Suprapubic skin (tissue), 4 donors: Measurements from ENCODE around the gene DLX2.

Experiments used
- EP300 ChIP-seq: sonication (generic); formaldehyde crosslinking; IDR thresholded peaks from one replicate; pipeline ENCODE4 v1.6.1; 2017; ENCODE audit warnings: antibody characterized with exemption
- POLR2AphosphoS5 ChIP-seq, 3 donors: sonication (generic); formaldehyde crosslinking; IDR thresholded peaks; one replicate each; pipeline ENCODE4 v1.6.1; 2017; ENCODE audit warnings: antibody characterized with exemption in 3 of 3

DNA sequence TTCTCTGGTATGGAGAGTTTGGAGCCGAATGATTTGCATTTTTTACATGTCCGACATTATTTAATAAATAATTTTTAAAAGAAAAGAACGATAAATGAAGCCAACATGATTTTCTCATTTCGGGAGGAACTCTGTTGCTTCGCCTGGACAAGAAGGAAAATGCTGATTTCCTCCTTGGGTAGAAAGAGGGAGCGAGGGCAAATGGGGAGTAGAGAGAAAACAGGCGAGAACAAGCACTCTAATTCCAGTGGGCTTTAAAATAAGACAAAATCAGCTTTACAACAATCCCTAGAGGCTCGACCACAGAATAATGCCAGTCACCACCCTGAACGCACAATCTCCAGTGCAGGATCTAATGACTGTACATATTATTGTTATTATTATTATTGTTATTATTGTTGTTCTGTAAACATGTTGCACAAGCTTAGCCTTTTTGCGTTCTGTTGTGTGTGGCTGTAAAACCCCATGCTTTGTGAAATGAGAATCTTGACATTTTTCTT lies 13.6 kb downstream of the DLX2 start:
- no peak for TF ChIP-seq EP300
- TF ChIP-seq POLR2AphosphoS5 (IDR thresholded peaks at IDR 0.05): no peak
